ENCODE measurements around the gene TRIOBP.
"Not testable (repeated sequence)": the region's sequence is repeated elsewhere in the genome, so short reads cannot be mapped to it uniquely, and the experiment has no call there.

Gene TRIOBP

DNA sequence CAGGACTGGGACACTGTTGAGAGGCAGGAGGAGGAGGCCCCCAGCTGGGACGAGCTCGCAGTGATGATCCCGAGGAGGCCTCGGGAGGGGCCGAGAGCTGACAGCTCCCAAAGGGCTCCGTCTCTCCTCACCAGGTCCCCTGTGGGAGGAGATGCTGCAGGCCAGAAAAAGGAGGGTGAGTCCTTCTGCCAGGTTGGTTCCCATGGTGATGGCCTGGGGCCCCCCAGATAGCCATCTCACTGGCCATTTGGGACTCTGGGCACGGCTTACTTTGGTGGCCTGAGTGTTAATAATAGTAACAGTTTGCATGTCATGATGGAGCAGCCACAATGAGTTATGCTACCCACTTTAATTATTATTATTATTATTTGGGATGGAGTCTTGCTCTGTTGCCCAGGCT is 18.9 kb downstream of the TRIOBP start:
- WGBS = 90% methylated on average over 7 of the region's 7 CpGs

DNA sequence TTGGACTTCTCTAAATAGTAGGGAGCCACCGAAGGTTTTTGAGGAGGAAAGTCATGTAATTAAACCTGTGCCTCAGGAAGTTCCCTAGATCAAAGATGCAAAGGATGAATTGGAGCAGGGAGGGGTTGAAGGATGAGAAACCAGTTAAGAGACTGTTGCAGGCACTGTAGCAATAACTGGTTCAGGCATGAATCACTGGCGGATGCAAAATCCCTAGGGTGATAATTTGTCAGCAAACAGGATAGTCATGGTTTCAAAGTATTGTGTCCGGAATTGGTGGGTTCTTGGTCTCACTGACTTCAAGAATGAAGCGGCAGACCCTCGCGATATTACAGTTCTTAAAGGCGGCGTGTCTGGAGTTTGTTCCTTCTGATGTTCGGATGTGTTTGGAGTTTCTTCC is 19.9 kb downstream of the TRIOBP start:
- Histone ChIP-seq H3K9ac (ENCODE audit: low read depth, low read length) (no peak overlapping the region), H3K27me3 (ENCODE audit: insufficient read depth, low read length) (no peaks in the 10 kb centered on the region), H3K9me3 (ENCODE audit: insufficient read depth, low read depth, low read length) (no peaks in the 10 kb centered on the region), H3K36me3 (ENCODE audit: insufficient read depth, low read length) (peaks cover 45% of the 10 kb centered on the region), H3K27ac (ENCODE audit: low read depth, low read length) (no peak overlapping the region), H3K4me1 (ENCODE audit: insufficient read depth, low read length) (no peaks in the 10 kb centered on the region), H3K4me3 (ENCODE audit: low read length) (no peak overlapping the region)
- WGBS = 96% methylated on average over 9 of the region's 9 CpGs

More for the DNA sequence above, 18.9 kb downstream of the TRIOBP start:
- Histone ChIP-seq H3K27me3 (ENCODE audit: insufficient read depth, low read length) (no peaks in the 10 kb centered on the region), H3K4me1 (ENCODE audit: insufficient read depth, low read length) (no peaks in the 10 kb centered on the region), H3K9me3 (ENCODE audit: insufficient read depth, low read depth, low read length) (no peaks in the 10 kb centered on the region), H3K4me3 (ENCODE audit: low read length) (no peak overlapping the region), H3K27ac (ENCODE audit: low read depth, low read length) (no peak overlapping the region), H3K36me3 (ENCODE audit: insufficient read depth, low read length) (peaks cover 47% of the 10 kb centered on the region), H3K9ac (ENCODE audit: low read depth, low read length) (no peak overlapping the region)

DNA sequence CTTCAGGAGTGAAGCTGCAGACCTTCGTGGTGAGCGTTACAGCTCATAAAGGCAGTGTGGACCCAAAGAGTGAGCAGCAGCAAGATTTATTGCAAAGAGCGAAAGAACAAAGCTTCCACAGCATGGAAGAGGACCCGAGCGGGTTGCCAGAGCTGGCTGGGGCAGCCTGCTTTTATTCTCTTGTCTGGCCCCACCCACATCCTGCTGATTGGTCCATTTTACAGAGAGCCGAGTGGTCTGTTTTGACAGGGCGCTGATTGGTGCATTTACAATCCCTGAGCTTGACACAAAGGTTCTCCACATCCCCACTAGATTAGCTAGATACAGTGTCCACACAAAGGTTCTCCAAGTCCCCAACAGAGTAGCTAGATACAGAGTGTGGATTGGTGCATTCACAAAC is 20.4 kb downstream of the TRIOBP start:
- 93% methylated on average over 7 of the region's 7 CpGs for whole genome bisulfite sequencing
- not testable (repeated sequence) for H3K27ac ChIP-seq (ENCODE audit: low read depth, low read length); H3K4me1 ChIP-seq (ENCODE audit: insufficient read depth, low read length); H3K9ac ChIP-seq (ENCODE audit: low read depth, low read length); H3K4me3 ChIP-seq (ENCODE audit: low read length); H3K27me3 ChIP-seq (ENCODE audit: insufficient read depth, low read length); H3K9me3 ChIP-seq (ENCODE audit: insufficient read depth, low read depth, low read length)
- peaks cover 45% of the 10 kb centered on the region for H3K36me3 ChIP-seq (ENCODE audit: insufficient read depth, low read length)

DNA sequence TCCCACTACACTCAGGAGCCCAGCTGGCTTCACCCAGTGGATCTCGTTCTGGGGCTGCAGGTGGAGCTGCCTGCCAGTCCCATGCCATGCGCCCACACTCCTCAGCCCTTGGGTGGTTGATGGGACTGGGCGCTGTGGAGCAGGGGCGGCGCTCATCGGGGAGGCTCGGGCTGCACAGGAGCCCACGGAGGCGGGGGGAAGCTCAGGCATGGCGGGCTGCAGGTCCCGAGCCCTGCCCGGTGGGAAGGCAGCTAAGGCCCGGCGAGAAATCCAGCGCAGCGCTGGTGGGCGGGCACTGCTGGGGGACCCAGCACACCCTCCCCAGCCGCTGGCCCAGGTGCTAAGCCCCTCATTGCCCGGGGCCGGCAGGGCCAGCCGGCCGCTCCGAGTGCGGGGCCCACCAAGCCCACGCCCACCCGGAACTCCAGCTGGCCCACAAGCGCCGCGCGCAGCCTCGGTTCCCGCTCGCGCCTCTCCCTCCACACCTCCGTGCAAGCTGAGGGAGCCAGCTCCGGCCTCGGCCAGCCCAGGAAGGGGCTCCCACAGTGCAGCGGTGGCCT is 21.0 kb downstream of the TRIOBP start:
- H3K36me3 ChIP-seq (ENCODE audit: insufficient read depth, low read length) = peaks cover 47% of the 10 kb centered on the region
- 92% methylated on average over 38 of the region's 38 CpGs for WGBS
- not testable (repeated sequence) for H3K9me3 ChIP-seq (ENCODE audit: insufficient read depth, low read depth, low read length); H3K9ac ChIP-seq (ENCODE audit: low read depth, low read length); H3K4me1 ChIP-seq (ENCODE audit: insufficient read depth, low read length); H3K27me3 ChIP-seq (ENCODE audit: insufficient read depth, low read length); H3K4me3 ChIP-seq (ENCODE audit: low read length); H3K27ac ChIP-seq (ENCODE audit: low read depth, low read length)

DNA sequence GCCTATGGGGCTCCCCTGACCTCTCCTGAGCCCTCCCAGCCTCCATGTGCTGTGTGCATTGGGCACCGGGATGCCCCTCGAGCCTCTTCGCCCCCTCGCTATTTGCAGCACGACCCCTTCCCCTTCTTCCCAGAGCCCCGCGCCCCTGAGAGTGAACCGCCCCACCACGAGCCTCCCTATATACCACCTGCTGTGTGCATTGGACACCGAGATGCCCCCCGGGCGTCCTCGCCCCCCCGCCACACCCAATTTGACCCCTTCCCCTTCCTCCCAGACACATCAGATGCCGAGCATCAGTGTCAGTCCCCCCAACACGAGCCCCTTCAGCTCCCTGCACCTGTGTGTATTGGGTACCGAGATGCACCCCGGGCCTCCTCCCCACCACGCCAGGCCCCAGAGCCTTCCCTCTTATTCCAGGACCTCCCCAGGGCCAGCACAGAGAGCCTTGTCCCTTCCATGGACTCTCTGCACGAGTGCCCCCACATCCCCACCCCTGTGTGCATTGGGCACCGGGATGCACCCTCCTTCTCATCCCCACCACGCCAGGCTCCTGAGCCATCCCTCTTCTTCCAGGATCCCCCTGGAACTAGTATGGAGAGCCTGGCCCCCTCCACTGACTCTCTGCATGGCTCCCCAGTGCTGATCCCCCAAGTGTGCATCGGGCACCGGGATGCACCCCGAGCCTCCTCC is 28.8 kb downstream of the TRIOBP start:
- Histone ChIP-seq H3K27me3 (ENCODE audit: insufficient read depth, low read length) (no peaks in the 10 kb centered on the region), H3K4me3 (ENCODE audit: low read length) (no peak overlapping the region), H3K9me3 (ENCODE audit: insufficient read depth, low read depth, low read length) (no peaks in the 10 kb centered on the region), H3K4me1 (ENCODE audit: insufficient read depth, low read length) (no peaks in the 10 kb centered on the region), H3K36me3 (ENCODE audit: insufficient read depth, low read length) (peaks cover 45% of the 10 kb centered on the region), H3K9ac (ENCODE audit: low read depth, low read length) (no peak overlapping the region), H3K27ac (ENCODE audit: low read depth, low read length) (no peak overlapping the region)
- 95% methylated on average over 25 of the region's 25 CpGs for WGBS

DNA sequence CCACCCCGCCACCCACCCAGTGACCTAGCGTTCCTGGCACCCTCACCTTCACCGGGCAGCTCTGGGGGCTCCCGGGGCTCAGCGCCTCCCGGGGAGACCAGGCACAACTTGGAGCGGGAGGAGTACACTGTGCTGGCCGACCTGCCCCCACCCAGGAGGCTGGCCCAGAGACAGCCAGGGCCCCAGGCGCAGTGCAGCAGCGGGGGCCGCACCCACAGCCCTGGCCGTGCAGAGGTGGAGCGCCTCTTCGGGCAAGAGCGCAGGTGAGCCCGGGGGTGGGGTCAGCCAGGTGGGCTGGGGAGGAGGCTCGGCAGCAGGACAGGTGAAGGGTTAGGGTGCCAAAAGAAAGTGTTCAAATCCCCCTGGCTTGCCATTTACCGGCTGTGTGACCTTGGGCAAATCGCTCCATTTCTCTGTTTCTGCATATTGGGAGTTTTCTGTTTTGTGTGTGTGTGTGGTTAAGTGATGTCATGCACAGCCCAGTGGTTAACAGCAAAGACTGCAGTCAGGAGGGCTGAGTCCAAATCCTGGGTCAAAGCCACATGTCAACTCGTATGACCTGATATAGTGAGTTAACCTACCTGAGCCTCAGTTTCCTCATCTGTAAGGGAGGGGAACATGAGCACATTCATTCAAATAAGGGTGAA is 29.5 kb downstream of the TRIOBP start:
- no peaks in the 10 kb centered on the region for H3K9me3 ChIP-seq (ENCODE audit: insufficient read depth, low read depth, low read length)
- 92% methylated on average over 20 of the region's 20 CpGs for WGBS

DNA sequence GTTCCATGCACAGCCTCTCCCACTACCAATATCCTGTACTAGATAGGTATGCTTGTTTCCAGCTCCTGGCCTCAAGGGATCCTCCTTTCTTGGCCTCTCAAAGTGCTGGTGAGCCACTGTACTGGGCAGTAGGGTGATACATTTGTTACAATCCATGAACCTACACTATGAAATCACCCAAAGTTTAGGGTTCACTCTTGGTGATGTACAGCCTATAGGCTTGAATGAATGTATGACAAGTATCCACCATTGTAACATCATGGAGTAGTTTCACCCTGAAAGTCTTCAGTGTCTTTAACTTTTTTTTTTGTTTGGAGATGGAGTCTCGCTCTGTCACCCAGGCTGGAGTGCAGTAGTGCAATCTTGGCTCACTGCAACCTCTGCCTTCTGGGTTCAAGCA is 31.8 kb downstream of the TRIOBP start:
- no peaks in the 10 kb centered on the region for H3K4me1 ChIP-seq (ENCODE audit: insufficient read depth, low read length)
- peaks cover 27% of the 10 kb centered on the region for H3K36me3 ChIP-seq (ENCODE audit: insufficient read depth, low read length)
- no peaks in the 10 kb centered on the region; the same call in 1 of the 2 replicates for H3K27me3 ChIP-seq (ENCODE audit: insufficient read depth, low read length)
- no peak overlapping the region for H3K27ac ChIP-seq (ENCODE audit: low read depth, low read length)
- H3K9ac ChIP-seq (ENCODE audit: low read depth, low read length) = no peak overlapping the region
- no peak overlapping the region for H3K4me3 ChIP-seq (ENCODE audit: low read length)
- 88% methylated on average over 1 of the region's 1 CpG for WGBS
- no peaks in the 10 kb centered on the region for H3K9me3 ChIP-seq (ENCODE audit: insufficient read depth, low read depth, low read length)

More for the DNA sequence above, 29.5 kb downstream of the TRIOBP start:
- no peak overlapping the region for H3K27ac ChIP-seq (ENCODE audit: low read depth, low read length)
- peaks cover 45% of the 10 kb centered on the region for H3K36me3 ChIP-seq (ENCODE audit: insufficient read depth, low read length)
- no peaks in the 10 kb centered on the region for H3K27me3 ChIP-seq (ENCODE audit: insufficient read depth, low read length)
- H3K4me1 ChIP-seq (ENCODE audit: insufficient read depth, low read length) = no peaks in the 10 kb centered on the region
- H3K4me3 ChIP-seq (ENCODE audit: low read length) = no peak overlapping the region
- H3K9ac ChIP-seq (ENCODE audit: low read depth, low read length) = no peak overlapping the region

DNA sequence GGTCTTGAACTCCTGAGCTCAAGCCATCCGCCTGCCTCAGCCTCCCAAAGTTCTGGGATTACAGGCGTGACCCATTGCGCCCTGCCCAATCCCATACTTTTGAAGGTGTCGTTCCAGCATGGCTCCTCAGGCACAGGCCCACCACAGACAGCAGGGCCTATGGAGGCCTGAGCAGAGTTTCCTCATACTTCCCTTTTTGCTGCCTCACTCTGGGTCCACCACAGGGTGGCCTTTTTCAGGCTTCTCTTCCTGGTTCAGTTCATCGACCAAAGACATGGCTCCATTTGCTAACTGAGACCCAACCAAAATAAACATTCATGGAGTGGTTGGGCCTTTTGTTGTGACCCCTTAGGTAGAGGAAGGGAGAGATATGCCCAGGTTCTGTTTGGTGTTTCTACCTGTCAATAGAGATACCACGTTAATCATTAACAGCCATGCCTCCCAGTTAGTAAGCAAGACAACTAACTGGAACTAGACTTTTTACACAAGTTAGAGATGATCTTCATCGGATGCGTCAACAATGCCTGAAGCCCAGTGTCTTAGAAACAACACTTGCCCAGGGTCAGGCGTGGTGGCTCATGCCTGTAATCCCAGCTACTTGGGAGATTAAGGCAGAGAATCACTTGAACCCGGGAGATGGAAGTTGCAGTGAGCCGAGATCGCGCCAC is 35.1 kb downstream of the TRIOBP start:
- Histone ChIP-seq H3K27ac (ENCODE audit: low read depth, low read length) (no peak overlapping the region; the same call in 1 of the 2 replicates), H3K9ac (ENCODE audit: low read depth, low read length) (no peak overlapping the region), H3K4me1 (ENCODE audit: insufficient read depth, low read length) (no peaks in the 10 kb centered on the region), H3K36me3 (ENCODE audit: insufficient read depth, low read length) (peaks cover 13% of the 10 kb centered on the region), H3K9me3 (ENCODE audit: insufficient read depth, low read depth, low read length) (no peaks in the 10 kb centered on the region), H3K27me3 (ENCODE audit: insufficient read depth, low read length) (peaks cover 20% of the 10 kb centered on the region), H3K4me3 (ENCODE audit: low read length) (no peak overlapping the region)
- WGBS = 94% methylated on average over 13 of the region's 13 CpGs

DNA sequence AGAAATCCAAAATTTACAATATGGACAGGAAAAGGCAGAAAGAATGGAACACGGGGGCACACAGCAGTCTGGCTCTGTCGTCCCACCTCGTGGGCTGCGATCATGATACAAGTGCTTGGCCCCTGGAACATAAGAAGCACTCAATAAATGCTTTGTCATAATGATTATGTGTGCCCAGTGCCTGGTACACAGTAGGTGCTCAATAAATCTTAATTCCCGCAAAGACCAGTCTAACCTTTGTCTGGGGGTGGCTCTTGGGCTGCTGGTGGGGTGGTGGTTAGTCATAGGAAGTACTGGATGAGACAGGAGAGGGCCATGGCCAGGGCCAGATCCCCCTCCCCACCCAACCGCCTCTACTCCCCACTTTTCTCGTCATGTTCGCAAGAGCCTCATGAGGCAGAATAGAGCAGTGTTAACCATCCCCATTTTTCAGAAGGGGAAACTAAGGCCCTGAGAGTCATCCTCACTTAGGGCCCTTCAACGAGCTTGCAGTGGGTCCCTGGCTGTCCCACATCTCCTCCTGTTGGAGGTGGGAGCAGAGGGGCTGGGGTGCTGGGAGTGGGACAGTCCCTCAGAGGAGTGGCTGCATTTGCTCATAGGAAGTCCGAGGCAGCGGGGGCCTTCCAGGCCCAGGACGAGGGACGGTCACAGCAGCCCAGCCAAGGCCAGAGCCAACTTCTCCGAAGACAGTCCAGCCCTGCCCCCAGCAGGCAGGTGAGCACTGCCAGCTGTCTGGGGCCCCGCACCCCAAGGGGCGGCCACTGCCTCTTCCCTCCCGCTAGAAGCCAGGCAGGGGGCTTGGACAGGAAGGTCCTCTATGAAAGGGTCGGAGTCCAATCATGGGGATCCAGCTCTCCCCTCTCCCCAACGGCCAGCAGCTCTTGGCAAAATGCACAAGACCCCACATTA is 36.1 kb downstream of the TRIOBP start:
- no peaks in the 10 kb centered on the region for H3K9me3 ChIP-seq (ENCODE audit: insufficient read depth, low read depth, low read length)
- H3K27ac ChIP-seq (ENCODE audit: low read depth, low read length) = no peak overlapping the region
- no peak overlapping the region for H3K9ac ChIP-seq (ENCODE audit: low read depth, low read length)
- no peak overlapping the region for H3K4me3 ChIP-seq (ENCODE audit: low read length)
- H3K27me3 ChIP-seq (ENCODE audit: insufficient read depth, low read length) = peaks cover 29% of the 10 kb centered on the region
- 84% methylated on average over 19 of the region's 19 CpGs for WGBS
- H3K36me3 ChIP-seq (ENCODE audit: insufficient read depth, low read length) = peaks cover 9% of the 10 kb centered on the region
- H3K4me1 ChIP-seq (ENCODE audit: insufficient read depth, low read length) = no peaks in the 10 kb centered on the region

DNA sequence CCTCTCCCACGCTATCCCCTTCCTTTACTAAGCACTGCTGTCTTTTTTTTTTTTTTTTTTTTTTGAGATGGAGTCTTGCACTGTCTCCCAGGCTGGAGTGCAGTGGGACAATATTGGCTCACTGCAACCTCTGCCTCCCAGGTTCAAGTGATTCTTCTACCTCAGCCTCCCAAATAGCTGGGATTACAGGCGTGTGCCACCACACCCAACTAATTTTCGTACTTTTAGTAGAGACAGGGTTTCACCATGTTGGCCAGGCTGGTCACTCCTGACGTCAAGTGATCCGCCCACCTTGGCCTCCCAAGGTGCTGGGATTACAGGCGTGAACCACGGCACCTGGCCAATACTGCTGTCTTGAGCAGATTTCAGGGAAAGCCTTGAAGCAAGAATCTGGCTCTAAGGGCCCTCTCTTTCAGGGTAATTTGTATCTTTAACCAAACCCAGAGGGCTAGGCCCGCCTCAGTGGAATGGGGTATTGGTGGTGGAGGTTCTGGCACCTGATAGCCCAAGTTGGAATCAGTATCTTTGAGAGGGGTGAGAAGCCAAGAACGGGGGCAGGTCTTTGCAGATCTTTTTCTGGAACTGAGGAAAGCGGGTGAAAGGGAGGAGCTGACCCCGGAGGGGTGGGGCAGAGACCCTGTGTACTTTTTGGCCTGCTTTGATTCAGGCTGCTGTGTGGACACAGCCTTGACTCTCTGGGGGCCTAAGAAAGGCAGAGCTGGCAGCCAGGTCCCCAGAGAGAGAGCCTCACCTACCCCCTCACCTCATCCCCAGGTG is 37.0 kb downstream of the TRIOBP start:
- H3K4me3 ChIP-seq (ENCODE audit: low read length) = no peak overlapping the region
- no peaks in the 10 kb centered on the region for H3K4me1 ChIP-seq (ENCODE audit: insufficient read depth, low read length)
- WGBS = 84% methylated on average over 11 of the region's 11 CpGs
- H3K9ac ChIP-seq (ENCODE audit: low read depth, low read length) = no peak overlapping the region
- H3K36me3 ChIP-seq (ENCODE audit: insufficient read depth, low read length) = peaks cover 9% of the 10 kb centered on the region
- H3K9me3 ChIP-seq (ENCODE audit: insufficient read depth, low read depth, low read length) = no peaks in the 10 kb centered on the region
- no peak overlapping the region for H3K27ac ChIP-seq (ENCODE audit: low read depth, low read length)
- H3K27me3 ChIP-seq (ENCODE audit: insufficient read depth, low read length) = peaks cover 34% of the 10 kb centered on the region

Data from HUES64 (cell line).